K562 (cell line): ENCODE results near the gene PPP1R3G. TPM values are rescaled to one million over a fixed set of nuclear protein-coding genes. Genes with fewer than 3 reads are reported as not detected.

Experiments
- ATAC-seq: fragments of 200-7000 bp; cut with Tn5 transposase; 3 replicates; pipeline ENCODE4 v1.9.1; 2020; ENCODE audit warnings: moderate library complexity
- BruUV-seq: library from RNA; stranded (reverse); fragments of 400-500 nt; replicated peaks from 2 replicates; lab custom pipeline; 2021; lab: Mats Ljungman, UMichigan
- CTCF ChIA-PET: fragments of 300-600 bp; formaldehyde crosslinking; extraction: SDS; loops from one replicate; lab custom pipeline; 2021; ENCODE audit warnings: low intra/inter-chr PET ratio; lab: Yijun Ruan, JAX
- POLR2A ChIA-PET: fragments of 300-600, 350-650 bp; sonication (Branson Sonifier 250); formaldehyde crosslinking; extraction: SDS; loops from one replicate; lab custom pipeline; 2021; ENCODE audit warnings: antibody characterized with exemption, inconsistent platforms; lab: Yijun Ruan, JAX
- DNase-seq, 4 experiments: peaks; one replicate each; pipeline versions ENCODE4 v3.0.0 to v3.0.0-alpha.2; 2011 to 2018; ENCODE audit warnings: low spot score in 3 of 4, mixed read lengths in 3 of 4; ENCODE audit errors: extremely low read depth in 1 of 4
- FAIRE-seq: peaks from 2 replicates; lab custom pipeline; 2011; peaks lifted over from hg19 to GRCh38; lab: Jason Lieb, UNC
- H2AFZ ChIP-seq: 2 replicates; pipeline ENCODE4 v1.6.0; 2011; ENCODE audit warnings: low read depth, low read length, control low read depth, inconsistent platforms
- H3K27ac ChIP-seq: fragments of 200-600 bp; 3 replicates; pipeline ENCODE4 v1.8.0; 2011; ENCODE audit warnings: low read depth, mild to moderate bottlenecking, control low read depth, inconsistent platforms, low read length, moderate library complexity, mixed read lengths; ENCODE audit errors: extremely low read depth
- H3K27me3 ChIP-seq, 2 experiments: fragments of 300-600 bp in 1 of 2; 2 replicates in 1 of 2; 3 replicates in 1 of 2; pipeline versions ENCODE4 v1.6.0 to v1.8.0; 2011; ENCODE audit warnings: inconsistent platforms in 2 of 2, low read length in 2 of 2, mild to moderate bottlenecking in 1 of 2, mixed read lengths in 1 of 2, moderate library complexity in 1 of 2; ENCODE audit not compliant: control insufficient read depth in 2 of 2, insufficient read depth in 2 of 2
- H3K36me3 ChIP-seq: fragments of 300-600 bp; 3 replicates; pipeline ENCODE4 v1.8.0; 2011; ENCODE audit warnings: mild to moderate bottlenecking, low read length, inconsistent platforms; ENCODE audit not compliant: control insufficient read depth, insufficient read depth
- H3K4me1 ChIP-seq, 2 experiments: fragments of 200-600 bp in 1 of 2; replicated peaks in 1 of 2; 2 replicates in 1 of 2; 3 replicates in 1 of 2; pipeline versions ENCODE4 v1.5.1 to v1.8.0; 2011; ENCODE audit warnings: inconsistent platforms in 2 of 2, low read length in 2 of 2, mild to moderate bottlenecking in 1 of 2, mixed read lengths in 1 of 2, moderate library complexity in 1 of 2; ENCODE audit not compliant: control insufficient read depth in 2 of 2, insufficient read depth in 2 of 2
- H3K4me2 ChIP-seq: 2 replicates; pipeline ENCODE4 v1.6.1; 2011; ENCODE audit warnings: low read length, control low read depth, inconsistent platforms, mixed read lengths; ENCODE audit not compliant: insufficient read depth
- H3K4me3 ChIP-seq: fragments of 200-600 bp; sonication (generic), shearing (Covaris generic); 2 replicates; pipeline ENCODE4 v1.5.1; 2016; ENCODE audit warnings: control low read depth, inconsistent platforms
- H3K79me2 ChIP-seq: fragments of 200-600 bp; 3 replicates; pipeline ENCODE4 v1.8.0; 2011; ENCODE audit warnings: low read length, inconsistent platforms; ENCODE audit not compliant: control insufficient read depth, insufficient read depth
- H3K9ac ChIP-seq, 2 experiments: 2 replicates each; pipeline versions ENCODE4 v1.6.0 to v1.6.1; 2011; ENCODE audit warnings: low read depth in 2 of 2, low read length in 2 of 2, control low read depth in 1 of 2, inconsistent platforms in 1 of 2, mild to moderate bottlenecking in 1 of 2, mixed read lengths in 1 of 2; ENCODE audit not compliant: insufficient read depth in 1 of 2
- H3K9me1 ChIP-seq: one replicate; pipeline ENCODE4 v1.6.0; 2011; ENCODE audit warnings: inconsistent platforms, mild to moderate bottlenecking, low read length, moderate library complexity; ENCODE audit not compliant: control insufficient read depth, insufficient read depth
- H3K9me3 ChIP-seq: replicated peaks from 2 replicates; pipeline ENCODE4 v1.5.1; 2011; ENCODE audit warnings: low read depth, low read length, inconsistent platforms; ENCODE audit not compliant: control insufficient read depth, insufficient read depth
- H4K20me1 ChIP-seq: replicated peaks from 2 replicates; pipeline ENCODE4 v1.6.1; 2011; ENCODE audit warnings: low read length, inconsistent platforms, mixed read lengths; ENCODE audit not compliant: control insufficient read depth, insufficient read depth
- CHCHD3 ChIP-seq: fragments of 250-450 bp; sonication (Bioruptor Pico); IDR thresholded peaks from 2 replicates; pipeline ENCODE4 v2.1.2; 2022; ENCODE audit warnings: mild to moderate bottlenecking
- CHD4 ChIP-seq: fragments of 200-600 bp; sonication (generic); IDR thresholded peaks from 3 replicates; pipeline ENCODE4 v1.6.1; 2012; ENCODE audit warnings: low read depth, mild to moderate bottlenecking, mixed read lengths, low read length, inconsistent platforms; ENCODE audit not compliant: insufficient read depth, insufficient replicate concordance, poor library complexity, severe bottlenecking
- ELF2 ChIP-seq: fragments of 250-450 bp; sonication (Bioruptor Pico); IDR thresholded peaks from 2 replicates; pipeline ENCODE4 v1.5.0; 2021; ENCODE audit warnings: mild to moderate bottlenecking
- FOXP4 ChIP-seq: sonication (generic); formaldehyde crosslinking; IDR thresholded peaks from 2 replicates; pipeline ENCODE4 v1.8.0; 2022; ENCODE audit warnings: mild to moderate bottlenecking, missing genetic modification reagents, borderline replicate concordance
- MXI1 ChIP-seq: IDR thresholded peaks from 2 replicates; pipeline ENCODE4 v1.6.1; 2011; ENCODE audit warnings: low read depth, mild to moderate bottlenecking, improper control_type of control experiment, low read length
- POLR2A ChIP-seq: fragments of 450-650 bp; conservative IDR thresholded peaks from 2 replicates; pipeline ENCODE4 v1.6.1; 2016
- PPARD ChIP-seq: fragments of 250-450 bp; sonication (Bioruptor Pico); IDR thresholded peaks from 2 replicates; pipeline ENCODE4 v1.8.0; 2022; ENCODE audit warnings: inconsistent platforms, mild to moderate bottlenecking, moderate library complexity
- PRDM10 ChIP-seq: fragments of 450-650 bp; IDR thresholded peaks from 2 replicates; pipeline ENCODE4 v1.6.1; 2018; ENCODE audit not compliant: partially characterized antibody
- RBM39 ChIP-seq: fragments of 200-400 bp; formaldehyde crosslinking; optimal IDR thresholded peaks from 2 replicates; pipeline ENCODE3; 2018; ENCODE audit warnings: low read depth, low read length
- SMAD2 ChIP-seq: fragments of 150-350 bp; IDR thresholded peaks from 2 replicates; pipeline ENCODE4 v1.6.1; 2014; ENCODE audit warnings: low read depth, mild to moderate bottlenecking, low read length
- SPI1 ChIP-seq: IDR thresholded peaks from 2 replicates; pipeline ENCODE4 v1.6.1; 2011; ENCODE audit warnings: low read depth, low read length, control low read depth, borderline replicate concordance
- TAF15 ChIP-seq: fragments of 200-400 bp; formaldehyde crosslinking; IDR thresholded peaks from 2 replicates; pipeline ENCODE4 v1.6.1; 2017; ENCODE audit warnings: mild to moderate bottlenecking, low read depth, low read length, moderate library complexity
- THRA ChIP-seq: fragments of 450-650 bp; IDR thresholded peaks from 2 replicates; pipeline ENCODE4 v1.6.1; 2017; ENCODE audit warnings: mild to moderate bottlenecking, moderate library complexity
- ZFPM2 ChIP-seq: fragments of 250-450 bp; sonication (Bioruptor Pico); IDR thresholded peaks from 2 replicates; pipeline ENCODE4 v1.5.1; 2022; ENCODE audit warnings: mild to moderate bottlenecking
- ZNF133 ChIP-seq: fragments of 250-450 bp; sonication (Bioruptor Pico); IDR thresholded peaks from 2 replicates; pipeline ENCODE4 v1.4.0; 2020; ENCODE audit warnings: mild to moderate bottlenecking
- ZNF778 ChIP-seq: fragments of 450-650 bp; formaldehyde crosslinking; IDR thresholded peaks from 2 replicates; pipeline ENCODE4 v1.4.0; 2020; ENCODE audit warnings: mild to moderate bottlenecking, moderate library complexity
- WGBS: fragments of 100-300 bp; shearing (Covaris generic); methylation state at CpG from one replicate; pipeline ENCODE4 v1.1.6; 2016; ENCODE audit warnings: low coverage, mixed read lengths; ENCODE audit not compliant: insufficient coverage; ENCODE audit errors: missing lambda C conversion rate; 5-methylcytosine and 5-hydroxymethylcytosine counted together
- in situ Hi-C: fragments of 300-500 bp; cut with MboI; formaldehyde crosslinking; loops from 4 replicates; pipeline ENCODE4 v1.15.0; 2018; ENCODE audit warnings: inconsistent platforms, mixed read lengths
- intact Hi-C: fragments of 100-400 bp; cut with micrococcal nuclease; formaldehyde crosslinking; loops from 2 replicates; pipeline ENCODE4 v1.14.2; 2022
- polyA plus RNA-seq, 8 experiments: library from polyadenylated mRNA; depleted of rRNA in 4 of 8; stranded (reverse) in 5 of 8; unstranded in 3 of 8; fragments of >200 nt; fragmentation: Nextera tagmentation in 2 of 8; fragmentation: Illumina TruSeq in 1 of 8; extraction: Ambion mirVana in 2 of 8; extraction: Trizol in 1 of 8; gene quantifications; 2 replicates each; pipeline versions ENCODE4 v1.2.1 to v1.2.3, GENCODE V29; 2011 to 2014; ENCODE audit warnings: inconsistent platforms in 1 of 8, missing spikeins in 1 of 8
- total RNA-seq, 7 experiments: library from RNA; depleted of rRNA in 6 of 7; stranded (reverse); fragments of >200 nt in 6 of 7; fragmentation: Illumina TruSeq in 2 of 7; extraction: Trizol in 2 of 7; gene quantifications; 2 replicates each; pipeline versions ENCODE4 v1.2.1 to v1.2.3, GENCODE V29; 2011 to 2021; ENCODE audit warnings: low replicate concordance in 1 of 7

PPP1R3G gene
- total and polyA plus RNA-seq, 9 of the 15 experiments (the other 6 are each of a cell fraction or from before 2014, with no cell fraction given), result 0.01 to 0.13 (median 0.01) TPM; not detected in 4

- Histone ChIP-seq H3K9me1 (no peaks in the 10 kb centered on the region), H3K27ac (no peak overlapping the region), H3K4me1 (peaks cover 5 to 16% of the 10 kb centered on the region in 2 experiments; a peak in 3 of 5 replicates), H3K27me3 (peaks cover 17 to 48% of the 10 kb centered on the region in 2 experiments; a peak in 3 of 5 replicates), H2AFZ (no peak overlapping the region), H3K4me3 (no peak overlapping the region), H3K9me3 (no peaks in the 10 kb centered on the region), H3K4me2 (no peak overlapping the region), H3K79me2 (no peaks in the 10 kb centered on the region), H3K36me3 (no peaks in the 10 kb centered on the region)
- no TSS peak for BruUV-seq
- POLR2A ChIA-PET, result no interaction called here
- in situ Hi-C loops, result no loop called here
- no peak for DNase-seq
- intact Hi-C loops, result no loop called here
- WGBS, result 3% methylated on average over 3 of the region's 3 CpGs
- TF ChIP-seq ZNF778 (no peak), PPARD (no peak), THRA (no peak), SPI1 (no peak), ZFPM2 (CRISPR knock-in tag) (no peak), POLR2A (no peak), CHD4 (no peak), MXI1 (no peak), ELF2 (CRISPR knock-in tag) (no peak), SMAD2 (no peak), FOXP4 (CRISPR knock-in tag) (no peak), TAF15 (no peak), RBM39 (no peak), CHCHD3 (no peak), PRDM10 (no peak), ZNF133 (CRISPR knock-in tag) (no peak)
- TF ChIP-seq, all 486 proteins: peak for 0
- no peak overlapping the region for H3K9ac ChIP-seq
- H4K20me1 ChIP-seq, result no peaks in the 10 kb centered on the region
- no peak for FAIRE-seq
- CTCF ChIA-PET, result no interaction called here
- ATAC-seq, result no peak
These were observed 4.0 kb upstream of the PPP1R3G start for GRCh38 chr6:5081182-5081581.
